ENCODE measurements around the gene EFCC1.

EFCC1 gene

GRCh38 chr3:128987302-128988100 is 13.6 kb upstream of the EFCC1 start:
- no peak for TF ChIP-seq CTCF (IDR thresholded peaks at IDR 0.05; ENCODE audit: borderline replicate concordance, insufficient read depth, low read depth, low read length)
- H3K4me3 ChIP-seq (ENCODE audit: low read depth, low read length) = no peak overlapping the region

- H3K4me3 ChIP-seq (ENCODE audit: low read depth, low read length) = no peak overlapping the region
- no peak for TF ChIP-seq CTCF (IDR thresholded peaks at IDR 0.05; ENCODE audit: borderline replicate concordance, insufficient read depth, low read depth, low read length)
Observed at GRCh38 chr3:128988286-128988685, 12.8 kb upstream of the EFCC1 start.

DNA sequence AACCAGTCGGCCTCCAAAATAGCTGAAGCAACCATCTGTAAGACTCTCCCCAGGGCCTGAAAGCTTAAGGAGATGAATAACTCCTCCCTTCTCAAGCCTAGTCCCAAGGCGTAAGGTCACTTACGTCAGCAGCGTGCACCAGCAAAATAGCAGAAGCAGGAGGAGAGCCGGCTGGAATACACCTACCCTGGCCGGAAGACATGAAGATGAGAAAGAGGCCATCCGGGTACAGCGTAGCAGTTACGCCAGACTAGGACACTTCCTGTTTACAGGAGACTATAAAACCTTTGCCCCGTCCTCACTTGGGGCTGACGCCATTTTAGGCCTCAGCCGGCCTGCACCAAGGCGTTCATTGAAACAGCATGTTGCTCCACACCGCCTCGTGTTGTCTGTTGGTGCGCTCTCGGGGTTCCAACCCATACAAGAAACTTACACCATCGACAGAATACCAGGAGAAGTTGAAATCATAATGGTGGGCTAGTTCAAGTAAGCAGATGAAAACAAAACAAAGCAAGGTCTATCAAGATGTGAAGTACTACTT is 9.7 kb upstream of the EFCC1 start:
- no peak overlapping the region for H3K4me3 ChIP-seq (ENCODE audit: low read depth, low read length)
- TF ChIP-seq CTCF (IDR thresholded peaks at IDR 0.05; ENCODE audit: borderline replicate concordance, insufficient read depth, low read depth, low read length) = no peak

GRCh38 chr3:128992926-128993460 is 8.1 kb upstream of the EFCC1 start:
- no peak for TF ChIP-seq CTCF (IDR thresholded peaks at IDR 0.05; ENCODE audit: borderline replicate concordance, insufficient read depth, low read depth, low read length)
- no peak overlapping the region for H3K4me3 ChIP-seq (ENCODE audit: low read depth, low read length)

DNA sequence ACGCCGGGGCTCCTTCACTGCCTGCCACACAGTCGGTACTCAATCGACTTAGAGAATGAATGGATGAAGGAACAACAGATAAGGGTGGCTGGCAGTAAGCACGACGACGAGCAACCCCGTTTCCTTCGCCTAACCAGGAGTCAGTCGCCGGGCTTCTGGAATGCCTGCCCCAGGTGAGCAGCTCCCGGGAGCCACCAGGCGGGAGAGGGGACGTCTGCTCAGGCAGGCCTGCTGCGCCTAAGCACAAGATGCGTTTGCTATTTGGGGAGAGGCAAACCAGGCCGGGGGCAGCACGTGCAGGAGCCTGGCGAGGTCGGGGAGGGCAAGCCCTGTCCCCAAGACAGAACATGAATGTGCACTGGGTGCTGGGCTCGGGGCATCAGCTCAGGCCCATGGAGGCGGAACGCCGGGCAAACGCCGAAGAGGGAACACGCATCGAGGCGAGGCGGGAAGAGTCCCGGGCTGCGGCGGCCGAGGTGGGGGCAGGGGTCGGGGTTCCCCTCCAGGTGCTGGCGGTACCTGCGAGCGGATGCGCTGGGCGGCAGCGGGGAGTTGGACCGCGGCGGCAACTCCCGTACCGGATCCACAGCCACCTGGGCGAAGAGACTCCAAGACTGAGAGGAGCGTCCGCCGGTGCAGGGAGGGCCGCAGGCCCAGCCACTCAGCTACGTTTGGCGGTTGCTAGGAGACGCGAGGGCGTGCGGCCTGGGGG is 7.5 kb upstream of the EFCC1 start, which contains the start of gene CFAP92:
Gene CFAP92, minus strand, starts transcription at position 616 of the 712 bp plus-strand sequence. CDS start 772 bp downstream, outside the sequence.
- no peak for TF ChIP-seq CTCF (IDR thresholded peaks at IDR 0.05; ENCODE audit: borderline replicate concordance, insufficient read depth, low read depth, low read length)
- H3K4me3 ChIP-seq (ENCODE audit: low read depth, low read length) = no peak within 1 kb of the TSS

DNA sequence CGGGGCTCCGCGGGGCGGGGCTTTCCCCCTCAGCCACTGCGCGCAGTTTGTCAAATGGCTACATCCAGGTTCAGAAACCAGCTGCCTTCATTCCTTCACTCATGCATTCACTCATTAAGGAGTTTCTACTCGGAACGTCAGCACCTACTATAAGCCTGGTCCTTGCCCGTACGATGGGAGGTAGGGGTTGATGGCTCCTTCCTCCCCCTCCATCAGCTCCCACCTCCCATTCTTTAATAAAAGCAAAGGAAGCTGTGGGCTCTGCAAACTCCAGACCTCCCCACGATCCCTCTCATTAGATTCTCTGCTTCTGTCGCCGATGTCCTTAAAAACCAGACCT is 7.0 kb upstream of the EFCC1 start:
- TF ChIP-seq CTCF (IDR thresholded peaks at IDR 0.05; ENCODE audit: borderline replicate concordance, insufficient read depth, low read depth, low read length) = no peak
- H3K4me3 ChIP-seq (ENCODE audit: low read depth, low read length) = no peak overlapping the region
